ENCODE measurements around the gene PLA2R1.

Gene PLA2R1

DNA sequence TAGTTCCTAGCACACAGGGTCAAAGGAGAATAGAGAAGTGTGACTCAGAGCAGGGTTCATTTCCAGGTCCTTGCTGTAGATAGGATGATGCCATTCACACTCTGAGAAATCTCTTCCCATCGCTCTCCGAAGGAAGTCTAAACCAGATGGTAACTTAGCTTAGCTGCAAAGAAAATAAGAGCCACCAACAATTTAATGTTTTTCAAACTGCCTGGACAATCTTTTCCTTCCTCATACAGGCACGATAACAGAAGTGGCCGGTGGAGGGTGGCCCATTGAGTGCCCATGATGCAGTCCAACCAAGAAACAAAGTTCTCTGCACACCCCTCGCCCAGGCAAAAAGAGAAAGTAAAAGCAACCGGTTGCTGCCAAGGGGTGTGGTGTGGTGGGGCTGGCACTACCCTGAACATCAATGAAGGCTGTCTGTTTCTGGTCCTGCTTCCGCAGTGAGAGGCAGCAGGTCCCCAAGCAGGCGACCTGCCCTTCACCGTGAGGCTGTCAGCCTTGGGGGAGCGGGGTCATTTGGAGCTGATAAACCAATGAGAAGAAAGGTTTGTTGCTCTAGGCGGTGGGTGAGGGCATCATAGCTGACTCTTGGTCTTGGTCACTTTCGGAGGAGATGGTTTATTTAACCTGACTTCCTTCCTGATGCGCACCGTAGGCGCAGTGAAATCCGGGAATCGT lies 158.8 kb downstream of the PLA2R1 start:
- DNase-seq (ENCODE audit: low spot score) = no peak
- no CpG with 5 or more reads among the region's 17 CpGs for WGBS, 2 donors (ENCODE audit: extremely low coverage in 2 of 2, insufficient read length in 2 of 2, insufficient replicate concordance in 1 of 2)
- H2AK5ac ChIP-seq (ENCODE audit: low read depth, low read length) = no peak overlapping the region
- H2BK120ac ChIP-seq (ENCODE audit: low read depth, low read length) = no peak overlapping the region
- no peak overlapping the region for H2BK15ac ChIP-seq (ENCODE audit: low read length)
- peak overlapping the region; percentile 64 for H3K4me2 ChIP-seq (ENCODE audit: insufficient read depth, low read length, poor library complexity, severe bottlenecking)
- no peaks in the 10 kb centered on the region for H3K36me3 ChIP-seq (replicated peaks in 1 of 2; ENCODE audit: control insufficient read depth in 2 of 2, insufficient read depth in 2 of 2, low read length in 2 of 2)
- H3K23ac ChIP-seq (ENCODE audit: low read depth, low read length, poor library complexity) = peak overlapping the region; percentile 0
- no peak overlapping the region for H2BK5ac ChIP-seq (ENCODE audit: low read length)
- peaks cover 2 to 11% of the 10 kb centered on the region in 2 donors for H3K4me1 ChIP-seq (ENCODE audit: control insufficient read depth in 2 of 2, insufficient read depth in 1 of 2, low read depth in 1 of 2, low read length in 2 of 2)
- H2BK12ac ChIP-seq (ENCODE audit: low read length) = no peak overlapping the region
- no peak overlapping the region for H3K9ac ChIP-seq (ENCODE audit: low read depth, low read length, poor library complexity)
- no peak overlapping the region for H3K27ac ChIP-seq (replicated peaks; ENCODE audit: low read length)
- H3K4me3 ChIP-seq (ENCODE audit: low read length in 2 of 2) = no peak overlapping the region
- peaks cover 3 to 29% (median 11%) of the 10 kb centered on the region in 3 experiments for H3K27me3 ChIP-seq (ENCODE audit: control insufficient read depth in 3 of 3, insufficient read depth in 3 of 3, low read depth in 1 of 3, low read length in 3 of 3)
- H3K18ac ChIP-seq (ENCODE audit: low read length) = peak overlapping the region; percentile 94
- H3K9me3 ChIP-seq (replicated peaks in 1 of 2; ENCODE audit: control insufficient read depth in 2 of 2, insufficient read depth in 1 of 2, low read depth in 1 of 2, low read length in 2 of 2) = no peaks in the 10 kb centered on the region
- H3K14ac ChIP-seq (ENCODE audit: low read length) = peak overlapping the region; percentile 82
- no peaks in the 10 kb centered on the region for H3K79me1 ChIP-seq (ENCODE audit: low read depth, low read length)
- H4K91ac ChIP-seq (ENCODE audit: low read depth, low read length, poor library complexity) = no peak overlapping the region
- H3K4ac ChIP-seq (ENCODE audit: low read length) = no peak overlapping the region
- H4K8ac ChIP-seq (ENCODE audit: low read depth, low read length) = no peak overlapping the region
- H2AFZ ChIP-seq (ENCODE audit: low read length) = no peak overlapping the region

DNA sequence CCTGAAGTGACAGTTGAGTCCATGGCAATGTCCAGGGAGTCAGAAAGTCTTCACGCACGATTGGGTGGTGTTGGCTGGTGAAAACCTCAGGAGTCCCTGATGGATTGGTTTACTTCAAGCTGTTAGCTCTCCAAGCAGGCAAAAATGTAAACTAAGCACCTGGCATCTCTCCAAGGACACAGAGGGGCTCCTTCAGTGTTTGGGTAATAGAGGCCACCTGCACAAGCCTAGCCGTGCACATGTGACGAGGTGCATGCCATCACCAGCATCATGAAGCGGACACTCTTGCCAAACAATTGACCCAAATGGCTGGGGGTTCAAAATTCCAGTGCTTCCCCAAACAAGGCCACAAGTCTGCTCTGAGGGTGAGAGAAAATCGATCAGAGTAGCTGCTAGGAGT lies 159.7 kb downstream of the PLA2R1 start:
- Histone ChIP-seq H2AK5ac (ENCODE audit: low read depth, low read length) (no peak overlapping the region), H3K4me2 (ENCODE audit: insufficient read depth, low read length, poor library complexity, severe bottlenecking) (no peak overlapping the region), H2BK15ac (ENCODE audit: low read length) (no peak overlapping the region), H4K91ac (ENCODE audit: low read depth, low read length, poor library complexity) (no peak overlapping the region), H3K27ac (replicated peaks; ENCODE audit: low read length) (no peak overlapping the region), H3K4me3 (ENCODE audit: low read length in 2 of 2) (no peak overlapping the region), H3K4ac (ENCODE audit: low read length) (no peak overlapping the region), H3K27me3 (ENCODE audit: control insufficient read depth in 3 of 3, insufficient read depth in 3 of 3, low read depth in 1 of 3, low read length in 3 of 3) (peaks cover 3 to 29% (median 11%) of the 10 kb centered on the region in 3 experiments), H4K8ac (ENCODE audit: low read depth, low read length) (no peak overlapping the region), H3K9ac (ENCODE audit: low read depth, low read length, poor library complexity) (no peak overlapping the region), H3K79me1 (ENCODE audit: low read depth, low read length) (no peaks in the 10 kb centered on the region), H3K36me3 (replicated peaks in 1 of 2; ENCODE audit: control insufficient read depth in 2 of 2, insufficient read depth in 2 of 2, low read length in 2 of 2) (no peaks in the 10 kb centered on the region), H3K9me3 (replicated peaks in 1 of 2; ENCODE audit: control insufficient read depth in 2 of 2, insufficient read depth in 1 of 2, low read depth in 1 of 2, low read length in 2 of 2) (no peaks in the 10 kb centered on the region), H3K23ac (ENCODE audit: low read depth, low read length, poor library complexity) (no peak overlapping the region), H2BK12ac (ENCODE audit: low read length) (no peak overlapping the region), H3K18ac (ENCODE audit: low read length) (no peak overlapping the region), H3K14ac (ENCODE audit: low read length) (no peak overlapping the region), H2AFZ (ENCODE audit: low read length) (no peak overlapping the region), H2BK120ac (ENCODE audit: low read depth, low read length) (no peak overlapping the region), H2BK5ac (ENCODE audit: low read length) (no peak overlapping the region), H3K4me1 (ENCODE audit: control insufficient read depth in 2 of 2, insufficient read depth in 1 of 2, low read depth in 1 of 2, low read length in 2 of 2) (peaks cover 2 to 11% of the 10 kb centered on the region in 2 donors)
- no CpG with 5 or more reads among the region's 6 CpGs for WGBS, 2 donors (ENCODE audit: extremely low coverage in 2 of 2, insufficient read length in 2 of 2, insufficient replicate concordance in 1 of 2)
- no peak for DNase-seq (ENCODE audit: low spot score)

GRCh38 chr2:159900343-159900742 lies 162.1 kb downstream of the PLA2R1 start:
- Histone ChIP-seq H2AFZ (ENCODE audit: low read length) (no peak overlapping the region), H3K9ac (ENCODE audit: low read depth, low read length, poor library complexity) (no peak overlapping the region), H3K27me3 (ENCODE audit: control insufficient read depth in 3 of 3, insufficient read depth in 3 of 3, low read depth in 1 of 3, low read length in 3 of 3) (peaks cover 3 to 29% (median 11%) of the 10 kb centered on the region in 3 experiments), H2BK12ac (ENCODE audit: low read length) (no peak overlapping the region), H3K4me3 (ENCODE audit: low read length in 2 of 2) (no peak overlapping the region), H2BK5ac (ENCODE audit: low read length) (no peak overlapping the region), H3K4me2 (ENCODE audit: insufficient read depth, low read length, poor library complexity, severe bottlenecking) (no peak overlapping the region), H3K4me1 (ENCODE audit: control insufficient read depth in 2 of 2, insufficient read depth in 1 of 2, low read depth in 1 of 2, low read length in 2 of 2) (peaks cover 2 to 11% of the 10 kb centered on the region in 2 donors), H4K91ac (ENCODE audit: low read depth, low read length, poor library complexity) (no peak overlapping the region), H3K4ac (ENCODE audit: low read length) (no peak overlapping the region), H3K18ac (ENCODE audit: low read length) (no peak overlapping the region), H2BK120ac (ENCODE audit: low read depth, low read length) (no peak overlapping the region), H3K27ac (replicated peaks; ENCODE audit: low read length) (no peak overlapping the region), H3K36me3 (replicated peaks in 1 of 2; ENCODE audit: control insufficient read depth in 2 of 2, insufficient read depth in 2 of 2, low read length in 2 of 2) (no peaks in the 10 kb centered on the region), H3K23ac (ENCODE audit: low read depth, low read length, poor library complexity) (no peak overlapping the region), H4K8ac (ENCODE audit: low read depth, low read length) (no peak overlapping the region), H3K14ac (ENCODE audit: low read length) (no peak overlapping the region), H3K79me1 (ENCODE audit: low read depth, low read length) (no peaks in the 10 kb centered on the region), H3K9me3 (replicated peaks in 1 of 2; ENCODE audit: control insufficient read depth in 2 of 2, insufficient read depth in 1 of 2, low read depth in 1 of 2, low read length in 2 of 2) (no peaks in the 10 kb centered on the region), H2AK5ac (ENCODE audit: low read depth, low read length) (no peak overlapping the region), H2BK15ac (ENCODE audit: low read length) (no peak overlapping the region)
- WGBS, 2 donors (ENCODE audit: extremely low coverage in 2 of 2, insufficient read length in 2 of 2, insufficient replicate concordance in 1 of 2) = no CpG with 5 or more reads among the region's 1 CpG
- DNase-seq (ENCODE audit: low spot score) = no peak

DNA sequence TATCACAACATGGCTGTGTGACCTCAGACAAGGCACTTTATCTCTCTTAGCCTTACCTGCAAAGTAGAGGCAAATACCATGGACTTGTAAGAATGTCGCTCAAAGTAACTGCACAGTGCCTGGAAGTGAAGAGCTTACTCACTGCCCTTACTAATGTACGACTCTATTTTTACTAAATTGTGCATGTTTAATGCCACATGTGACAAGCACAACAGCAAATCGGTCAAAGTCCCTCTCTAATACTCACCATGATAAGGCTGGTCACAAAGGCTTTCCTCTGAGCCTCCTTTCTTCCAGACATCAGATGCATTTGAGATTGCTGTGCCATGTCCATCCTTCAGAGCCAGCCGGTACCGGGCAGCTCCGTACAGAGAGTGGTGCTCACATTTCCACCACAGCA lies 164.0 kb downstream of the PLA2R1 start:
- H3K4me2 ChIP-seq (ENCODE audit: insufficient read depth, low read length, poor library complexity, severe bottlenecking) = no peak overlapping the region
- H4K91ac ChIP-seq (ENCODE audit: low read depth, low read length, poor library complexity) = no peak overlapping the region
- H3K27ac ChIP-seq (replicated peaks; ENCODE audit: low read length) = no peak overlapping the region
- H3K4me3 ChIP-seq (ENCODE audit: low read length in 2 of 2) = no peak overlapping the region
- H3K18ac ChIP-seq (ENCODE audit: low read length) = no peak overlapping the region
- H3K23ac ChIP-seq (ENCODE audit: low read depth, low read length, poor library complexity) = no peak overlapping the region
- no peak overlapping the region for H2BK15ac ChIP-seq (ENCODE audit: low read length)
- WGBS, 2 donors (ENCODE audit: extremely low coverage in 2 of 2, insufficient read length in 2 of 2, insufficient replicate concordance in 1 of 2) = no CpG with 5 or more reads among the region's 6 CpGs
- no peaks in the 10 kb centered on the region for H3K79me1 ChIP-seq (ENCODE audit: low read depth, low read length)
- H4K8ac ChIP-seq (ENCODE audit: low read depth, low read length) = no peak overlapping the region
- H3K27me3 ChIP-seq (ENCODE audit: control insufficient read depth in 3 of 3, insufficient read depth in 3 of 3, low read depth in 1 of 3, low read length in 3 of 3) = peaks cover 2 to 13% (median 5%) of the 10 kb centered on the region in 3 experiments
- H2AFZ ChIP-seq (ENCODE audit: low read length) = no peak overlapping the region
- H3K36me3 ChIP-seq (replicated peaks in 1 of 2; ENCODE audit: control insufficient read depth in 2 of 2, insufficient read depth in 2 of 2, low read length in 2 of 2) = no peaks in the 10 kb centered on the region
- no peak overlapping the region for H2BK5ac ChIP-seq (ENCODE audit: low read length)
- peaks cover 0 to 2% of the 10 kb centered on the region in 2 donors for H3K4me1 ChIP-seq (ENCODE audit: control insufficient read depth in 2 of 2, insufficient read depth in 1 of 2, low read depth in 1 of 2, low read length in 2 of 2)
- H3K9ac ChIP-seq (ENCODE audit: low read depth, low read length, poor library complexity) = no peak overlapping the region
- no peak overlapping the region for H3K4ac ChIP-seq (ENCODE audit: low read length)
- H3K14ac ChIP-seq (ENCODE audit: low read length) = no peak overlapping the region
- H2BK12ac ChIP-seq (ENCODE audit: low read length) = no peak overlapping the region
- no peak overlapping the region for H2AK5ac ChIP-seq (ENCODE audit: low read depth, low read length)
- no peaks in the 10 kb centered on the region for H3K9me3 ChIP-seq (replicated peaks in 1 of 2; ENCODE audit: control insufficient read depth in 2 of 2, insufficient read depth in 1 of 2, low read depth in 1 of 2, low read length in 2 of 2)
- no peak overlapping the region for H2BK120ac ChIP-seq (ENCODE audit: low read depth, low read length)
- no peak for DNase-seq (ENCODE audit: low spot score)

All from neuronal stem cell (in vitro differentiated cells).